IMR-90 (cell line): ENCODE data around the gene SH3BP4. TPM values are rescaled to one million over a fixed set of nuclear protein-coding genes. Genes with fewer than 3 reads are reported as not detected.

Source experiments
- ATAC-seq: fragments of 200-7000 bp; cut with Tn5 transposase; 2 replicates; pipeline ENCODE4 v1.9.1; 2020; ENCODE audit warnings: low read depth, mild to moderate bottlenecking, moderate library complexity
- BruUV-seq: library from RNA; stranded (reverse); fragments of 400-500 nt; replicated peaks from 2 replicates; lab custom pipeline; 2021; lab: Mats Ljungman, UMichigan
- CTCF ChIA-PET: fragments of 300-600 bp; formaldehyde crosslinking; extraction: SDS; loops from one replicate; lab custom pipeline; 2021; ENCODE audit warnings: antibody characterized with exemption; lab: Yijun Ruan, JAX
- POLR2A ChIA-PET: fragments of 300-600 bp; sonication (Branson Sonifier 250); formaldehyde crosslinking; loops from one replicate; lab custom pipeline; 2022; ENCODE audit warnings: antibody characterized with exemption; ENCODE audit not compliant: unreplicated experiment; lab: Charles Lee
- DNase-seq: peaks from one replicate; pipeline ENCODE4 v3.0.0; 2013
- H2AFZ ChIP-seq: replicated peaks from 2 replicates; pipeline ENCODE3; 2013; ENCODE audit warnings: low read length, mild to moderate bottlenecking; ENCODE audit not compliant: poor library complexity
- H2AK5ac ChIP-seq: 2 replicates; pipeline ENCODE4 v1.6.1; 2013; ENCODE audit warnings: low read depth, low read length, inconsistent platforms
- H2AK9ac ChIP-seq: replicated peaks from 2 replicates; pipeline ENCODE3; 2013; ENCODE audit warnings: mild to moderate bottlenecking, low read depth, low read length, moderate library complexity; ENCODE audit not compliant: poor library complexity
- H2BK120ac ChIP-seq: 2 replicates; pipeline ENCODE4 v1.6.1; 2013; ENCODE audit warnings: low read depth, low read length, inconsistent platforms
- H2BK15ac ChIP-seq: 3 replicates; pipeline ENCODE4 v1.6.1; 2013; ENCODE audit warnings: low read depth, low read length, inconsistent platforms
- H2BK20ac ChIP-seq: 2 replicates; pipeline ENCODE4 v1.6.1; 2013; ENCODE audit warnings: low read depth, mild to moderate bottlenecking, inconsistent platforms, low read length, moderate library complexity
- H2BK5ac ChIP-seq: 2 replicates; pipeline ENCODE4 v1.6.1; 2013; ENCODE audit warnings: mild to moderate bottlenecking, low read depth, low read length, inconsistent platforms; ENCODE audit not compliant: poor library complexity, severe bottlenecking
- H3K14ac ChIP-seq: replicated peaks from 2 replicates; pipeline ENCODE4 v1.6.1; 2013; ENCODE audit warnings: low read depth, low read length, inconsistent platforms
- H3K18ac ChIP-seq: 2 replicates; pipeline ENCODE4 v1.6.1; 2013; ENCODE audit warnings: low read depth, low read length, control low read depth
- H3K23ac ChIP-seq: 2 replicates; pipeline ENCODE4 v1.6.1; 2013; ENCODE audit warnings: low read depth, low read length, inconsistent platforms
- H3K27ac ChIP-seq: 2 replicates; pipeline ENCODE4 v1.5.1; 2013; ENCODE audit warnings: mild to moderate bottlenecking, control low read depth, low read length; ENCODE audit not compliant: insufficient read depth
- H3K27me3 ChIP-seq: 2 replicates; pipeline ENCODE4 v1.6.1; 2013; ENCODE audit warnings: low read length; ENCODE audit not compliant: control insufficient read depth, insufficient read depth
- H3K36me3 ChIP-seq: 2 replicates; pipeline ENCODE4 v1.6.1; 2013; ENCODE audit warnings: low read length, mixed read lengths; ENCODE audit not compliant: control insufficient read depth, insufficient read depth
- H3K4ac ChIP-seq: 2 replicates; pipeline ENCODE4 v1.6.1; 2013; ENCODE audit warnings: low read depth, low read length, inconsistent platforms
- H3K4me1 ChIP-seq: 2 replicates; pipeline ENCODE4 v1.6.1; 2013; ENCODE audit warnings: low read length, mixed read lengths; ENCODE audit not compliant: control insufficient read depth, insufficient read depth
- H3K4me2 ChIP-seq: 2 replicates; pipeline ENCODE4 v1.6.1; 2013; ENCODE audit warnings: low read depth, mild to moderate bottlenecking, control low read depth, low read length, moderate library complexity
- H3K4me3 ChIP-seq: 2 replicates; pipeline ENCODE4 v1.5.1; 2013; ENCODE audit warnings: low read depth, mild to moderate bottlenecking, control low read depth, low read length, moderate library complexity; ENCODE audit not compliant: insufficient read depth
- H3K56ac ChIP-seq: 2 replicates; pipeline ENCODE4 v1.6.1; 2013; ENCODE audit warnings: low read length, inconsistent platforms; ENCODE audit not compliant: insufficient read depth; ENCODE audit errors: extremely low read depth
- H3K79me1 ChIP-seq, 2 experiments: 2 replicates each; pipeline ENCODE4 v1.6.1; 2013; ENCODE audit warnings: low read length in 2 of 2, inconsistent platforms in 1 of 2, low read depth in 1 of 2
- H3K9ac ChIP-seq: 2 replicates; pipeline ENCODE4 v1.6.1; 2013; ENCODE audit warnings: low read depth, low read length, control low read depth
- H3K9me1 ChIP-seq: 2 replicates; pipeline ENCODE4 v1.6.1; 2013; ENCODE audit warnings: low read length, inconsistent platforms; ENCODE audit not compliant: insufficient read depth
- H3K9me3 ChIP-seq: 2 replicates; pipeline ENCODE4 v1.6.1; 2013; ENCODE audit warnings: low read length; ENCODE audit not compliant: control insufficient read depth, insufficient read depth
- H4K20me1 ChIP-seq: 2 replicates; pipeline ENCODE4 v1.6.1; 2013; ENCODE audit warnings: low read length, inconsistent platforms; ENCODE audit not compliant: insufficient read depth
- H4K5ac ChIP-seq: 2 replicates; pipeline ENCODE4 v1.6.1; 2013; ENCODE audit warnings: mild to moderate bottlenecking, low read depth, low read length, control low read depth
- H4K8ac ChIP-seq, 2 experiments: 2 replicates each; pipeline ENCODE4 v1.6.1; 2013; ENCODE audit warnings: low read depth in 2 of 2, low read length in 2 of 2, control low read depth in 1 of 2, inconsistent platforms in 1 of 2
- H4K91ac ChIP-seq: 2 replicates; pipeline ENCODE4 v1.6.1; 2013; ENCODE audit warnings: low read depth, low read length, inconsistent platforms; ENCODE audit not compliant: insufficient read depth
- POLR2A ChIP-seq: IDR thresholded peaks from 2 replicates; pipeline ENCODE4 v1.6.1; 2012; ENCODE audit warnings: mild to moderate bottlenecking, low read depth, low read length
- WGBS, 2 experiments: methylation state at CpG; one replicate each; pipeline versions ENCODE4 v1.1.5 to v1.1.7; 2013; ENCODE audit warnings: missing lambda C conversion rate in 2 of 2; ENCODE audit not compliant: insufficient read length in 1 of 2; ENCODE audit errors: extremely low coverage in 2 of 2; 5-methylcytosine and 5-hydroxymethylcytosine counted together
- dilution Hi-C: fragments of 300-500 bp; cut with HindIII; formaldehyde crosslinking; loops from one replicate; pipeline ENCODE4 v1.14.3; 2018; ENCODE audit warnings: low sequenced_read_pairs; ENCODE audit not compliant: unreplicated experiment
- in situ Hi-C: fragments of 300-500 bp; cut with MboI; formaldehyde crosslinking; loops from 3 replicates; pipeline ENCODE4 v1.14.3; 2019; ENCODE audit warnings: low sequenced_read_pairs, inconsistent platforms, mixed read lengths
- intact Hi-C: fragments of 100-400 bp; cut with micrococcal nuclease; formaldehyde crosslinking; loops from 2 replicates; pipeline ENCODE4 v1.10.0; 2022
- polyA plus RNA-seq, 3 experiments: library from polyadenylated mRNA; depleted of rRNA; stranded (reverse); fragments of >200 nt; gene quantifications; 2 replicates each; pipeline ENCODE4 v1.2.3, GENCODE V29; 2012; ENCODE audit warnings: low replicate concordance in 1 of 3
- total RNA-seq: library from RNA; depleted of rRNA; stranded (reverse); fragments of >200 nt; gene quantifications from 2 replicates; pipeline ENCODE4 v1.2.3, GENCODE V29; 2012

SH3BP4 gene
- total and polyA plus RNA-seq, 2 of the 4 experiments (the other 2 are of a cell fraction): 104 to 122 TPM

GRCh38 chr2:235047171-235048160 is 95.6 kb downstream of the SH3BP4 start:
- Histone ChIP-seq H3K4me1 (peaks cover 20% of the 10 kb centered on the region), H2BK20ac (no peak overlapping the region), H4K5ac (no peak overlapping the region), H2AK9ac (peak overlapping the region; percentile 34), H2BK15ac (no peak overlapping the region), H3K27ac (no peak overlapping the region), H2BK120ac (no peak overlapping the region), H3K79me1 (peaks cover 30 to 77% of the 10 kb centered on the region in 2 experiments), H3K9me1 (peaks cover 44% of the 10 kb centered on the region), H3K23ac (no peak overlapping the region), H3K4ac (no peak overlapping the region), H2AK5ac (no peak overlapping the region), H3K27me3 (no peaks in the 10 kb centered on the region), H3K56ac (no peak overlapping the region), H4K20me1 (peaks cover 94% of the 10 kb centered on the region), H3K36me3 (peaks cover 74% of the 10 kb centered on the region), H3K9ac (no peak overlapping the region), H3K4me3 (no peak overlapping the region), H2AFZ (no peak overlapping the region), H2BK5ac (no peak overlapping the region), H4K8ac (peak overlapping the region in 1 of 2 experiments; percentile 12; a peak in 1 of 4 replicates), H3K9me3 (no peaks in the 10 kb centered on the region), H3K18ac (no peak overlapping the region), H3K4me2 (no peak overlapping the region), H4K91ac (no peak overlapping the region), H3K14ac (no peak overlapping the region)
- in situ Hi-C loops (no loop called here), intact Hi-C loops (no loop called here), dilution Hi-C loops (no loop called here)
- 92% methylated on average over 16 of the region's 24 CpGs; no CpG with 5 or more reads in 1 of the 2 experiments for WGBS, 2 experiments
- BruUV-seq: no TSS peak
- TF ChIP-seq POLR2A: no peak
- ChIA-PET POLR2A (no interaction called here), CTCF (interaction anchor here (0.6 kb wide), 1 partner anchor 195 kb away, joined by 6 read pairs; no protein-coding TSS in a partner anchor)
- ATAC-seq (no peak), DNase-seq (no peak)
